ENCODE data around the gene HOXC13. TPM values are rescaled to one million over a fixed set of nuclear protein-coding genes. Genes with fewer than 3 reads are reported as not detected.

HOXC13 gene
- total RNA-seq, 4 donors from 2014 or later = not detected

- H3K4me3 ChIP-seq = no peak overlapping the region
- TF ChIP-seq EP300 (IDR thresholded peaks at IDR 0.05) (no peak), CTCF (IDR thresholded peaks at IDR 0.05) (no peak), POLR2A (IDR thresholded peaks at IDR 0.05; ENCODE audit: low read depth) (no peak), POLR2AphosphoS5 (IDR thresholded peaks at IDR 0.05) (no peak)
- peaks cover 5 to 100% (median 75%) of the 10 kb centered on the region in 4 donors for H3K27me3 ChIP-seq
- intact Hi-C loops (cut with DNase I) = no loop called here
- DNase-seq (ENCODE audit: extremely low spot score) = no peak
- no peak overlapping the region for H3K27ac ChIP-seq (replicated peaks in 1 of 4)
- no peaks in the 10 kb centered on the region for H3K36me3 ChIP-seq
- no peaks in the 10 kb centered on the region for H3K9me3 ChIP-seq
- WGBS = 22% methylated on average over 4 of the region's 4 CpGs
- peaks cover 0 to 18% (median 8%) of the 10 kb centered on the region in 4 donors for H3K4me1 ChIP-seq
These were observed 5.6 kb downstream of the HOXC13 start for GRCh38 chr12:53944209-53944608.

- Histone ChIP-seq H3K27ac (replicated peaks in 1 of 4) (no peak overlapping the region), H3K9me3 (no peaks in the 10 kb centered on the region), H3K27me3 (peaks cover 0 to 100% (median 75%) of the 10 kb centered on the region in 4 donors), H3K36me3 (no peaks in the 10 kb centered on the region), H3K4me3 (no peak overlapping the region), H3K4me1 (peaks cover 0 to 13% (median 2%) of the 10 kb centered on the region in 4 donors)
- TF ChIP-seq EP300 (IDR thresholded peaks at IDR 0.05) = no peak
- no peak for TF ChIP-seq CTCF (IDR thresholded peaks at IDR 0.05)
- TF ChIP-seq POLR2A (IDR thresholded peaks at IDR 0.05; ENCODE audit: low read depth) = no peak
- no peak for TF ChIP-seq POLR2AphosphoS5 (IDR thresholded peaks at IDR 0.05)
- WGBS = 4% methylated on average over 43 of the region's 51 CpGs
- DNase-seq (ENCODE audit: extremely low spot score) = no peak
- intact Hi-C loops (cut with DNase I) = no loop called here
These were observed 6.5 kb downstream of the HOXC13 start for GRCh38 chr12:53944907-53945847.

- peaks cover 0 to 100% (median 82%) of the 10 kb centered on the region in 4 donors for H3K27me3 ChIP-seq
These were observed 9.1 kb downstream of the HOXC13 start for GRCh38 chr12:53947743-53948142.

GRCh38 chr12:53948650-53949593, 10.3 kb downstream of the HOXC13 start:
- no peaks in the 10 kb centered on the region for H3K36me3 ChIP-seq
- no peak overlapping the region for H3K4me3 ChIP-seq
- WGBS = 45% methylated on average over 8 of the region's 9 CpGs
- H3K9me3 ChIP-seq = no peaks in the 10 kb centered on the region
- no peak overlapping the region for H3K27ac ChIP-seq (replicated peaks in 1 of 4)
- DNase-seq (ENCODE audit: extremely low spot score) = no peak
- peaks cover 7 to 34% (median 24%) of the 10 kb centered on the region in 4 donors for H3K4me1 ChIP-seq
- peaks cover 0 to 100% (median 83%) of the 10 kb centered on the region in 4 donors for H3K27me3 ChIP-seq
- intact Hi-C loops (cut with DNase I) = no loop called here
- TF ChIP-seq POLR2AphosphoS5 (IDR thresholded peaks at IDR 0.05) (no peak), CTCF (IDR thresholded peaks at IDR 0.05) (no peak), POLR2A (IDR thresholded peaks at IDR 0.05; ENCODE audit: low read depth) (no peak), EP300 (IDR thresholded peaks at IDR 0.05) (no peak)

More at GRCh38 chr12:53947743-53948142, 9.1 kb downstream of the HOXC13 start:
- H3K27ac ChIP-seq (replicated peaks in 1 of 4) = no peak overlapping the region
- TF ChIP-seq POLR2A (IDR thresholded peaks at IDR 0.05; ENCODE audit: low read depth) (no peak), EP300 (IDR thresholded peaks at IDR 0.05) (no peak), POLR2AphosphoS5 (IDR thresholded peaks at IDR 0.05) (no peak), CTCF (IDR thresholded peaks at IDR 0.05) (no peak)
- no peaks in the 10 kb centered on the region for H3K9me3 ChIP-seq
- no peak for DNase-seq (ENCODE audit: extremely low spot score)
- no peaks in the 10 kb centered on the region for H3K36me3 ChIP-seq
- H3K4me1 ChIP-seq = peaks cover 4 to 29% (median 18%) of the 10 kb centered on the region in 4 donors
- intact Hi-C loops (cut with DNase I) = no loop called here
- H3K4me3 ChIP-seq = no peak overlapping the region
